NCI-H2029 treated with DMSO at 0.1 percent for 48 hours (cell line): ENCODE results near the gene POMP.

ENCODE experiments used
- DNase-seq: peaks from one replicate; lab custom pipeline; 2025; lab: John Stamatoyannopoulos, UW

Gene POMP

GRCh38 chr13:28658796-28659620 is at the start of gene POMP:
Gene POMP, plus strand, starts transcription at chr13:28659130. Its CDS starts 55 bp downstream, at chr13:28659185.
- DNase-seq: peak; percentile 6

- DNase-seq: no peak
These were observed 49.5 kb upstream of the POMP start for GRCh38 chr13:28609381-28609780.

GRCh38 chr13:28609926-28610325 is 49.0 kb upstream of the POMP start:
- no peak for DNase-seq

- DNase-seq: no peak
These were observed 47.9 kb upstream of the POMP start for GRCh38 chr13:28610996-28611395.

- DNase-seq: no peak
These were observed 47.2 kb upstream of the POMP start for GRCh38 chr13:28611654-28612131.

GRCh38 chr13:28613562-28613961 is 45.4 kb upstream of the POMP start:
- DNase-seq: no peak

- no peak for DNase-seq
These were observed 42.9 kb upstream of the POMP start for GRCh38 chr13:28615916-28616446.

- DNase-seq: no peak
These were observed 40.5 kb upstream of the POMP start for GRCh38 chr13:28618230-28618994.

- no peak for DNase-seq
These were observed 38.7 kb upstream of the POMP start for GRCh38 chr13:28620011-28620830.

- no peak for DNase-seq
These were observed 37.5 kb upstream of the POMP start for GRCh38 chr13:28621449-28621848.

- DNase-seq: no peak
These were observed 36.6 kb upstream of the POMP start for GRCh38 chr13:28622286-28622685.

- DNase-seq: no peak
These were observed 34.9 kb upstream of the POMP start for GRCh38 chr13:28623782-28624706.

GRCh38 chr13:28624707-28625432 is 34.1 kb upstream of the POMP start:
- no peak for DNase-seq

GRCh38 chr13:28626266-28626665 is 32.7 kb upstream of the POMP start:
- DNase-seq: no peak

- no peak for DNase-seq
These were observed 30.7 kb upstream of the POMP start for GRCh38 chr13:28628241-28628640.

- DNase-seq: no peak
These were observed 28.1 kb upstream of the POMP start for GRCh38 chr13:28630869-28631268.

- DNase-seq: no peak
These were observed 27.1 kb upstream of the POMP start for GRCh38 chr13:28631801-28632200.

GRCh38 chr13:28636069-28636468 is 22.9 kb upstream of the POMP start:
- DNase-seq: no peak

- DNase-seq: peak; percentile 3
These were observed 22.1 kb upstream of the POMP start for GRCh38 chr13:28636677-28637317.
